ENCODE measurements around the gene SLIT3.

GRCh38 chr5:168964182-168964581, 336.8 kb downstream of the SLIT3 start:
- TF ChIP-seq CTCF (IDR thresholded peaks at IDR 0.05) = no peak
- no peak for TF ChIP-seq POLR2A (IDR thresholded peaks at IDR 0.05)

Data from Peyer's patch (tissue), 4 donors.